ENCODE data around the gene AK1.
"Not testable (repeated sequence)": the region's sequence is repeated elsewhere in the genome, so short reads cannot be mapped to it uniquely, and the experiment has no call there.

AK1 gene

GRCh38 chr9:127845619-127846018 lies 31.9 kb downstream of the AK1 start:
- DNase-seq, result not testable (repeated sequence)

DNA sequence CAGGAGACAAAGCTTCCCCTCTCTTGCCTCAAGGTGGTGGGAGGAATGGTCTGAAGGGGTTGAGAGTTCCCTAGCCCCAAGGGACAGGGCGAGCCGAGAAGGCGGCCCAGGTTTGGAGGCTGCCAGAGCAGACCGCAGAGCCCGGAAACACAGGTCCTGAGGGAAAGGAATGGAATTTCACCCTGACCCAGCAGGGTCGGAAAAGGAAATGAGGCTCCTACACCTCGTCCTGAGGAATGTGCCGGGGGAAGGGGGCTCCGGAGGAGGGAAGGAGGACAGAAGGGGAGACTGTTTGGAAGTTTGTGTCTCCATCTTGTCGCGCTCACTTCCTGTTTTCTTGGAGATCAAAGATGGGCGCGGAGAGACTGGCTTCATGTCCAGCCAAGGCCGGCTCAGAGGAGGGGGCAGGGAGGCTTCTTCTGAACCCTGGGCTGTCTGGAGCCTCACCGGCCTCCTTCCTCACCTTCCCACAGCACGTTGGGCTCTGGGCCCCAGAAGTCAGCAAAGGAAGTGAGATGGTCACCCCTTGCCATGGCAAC lies 32.6 kb downstream of the AK1 start:
- no peak for DNase-seq

DNA sequence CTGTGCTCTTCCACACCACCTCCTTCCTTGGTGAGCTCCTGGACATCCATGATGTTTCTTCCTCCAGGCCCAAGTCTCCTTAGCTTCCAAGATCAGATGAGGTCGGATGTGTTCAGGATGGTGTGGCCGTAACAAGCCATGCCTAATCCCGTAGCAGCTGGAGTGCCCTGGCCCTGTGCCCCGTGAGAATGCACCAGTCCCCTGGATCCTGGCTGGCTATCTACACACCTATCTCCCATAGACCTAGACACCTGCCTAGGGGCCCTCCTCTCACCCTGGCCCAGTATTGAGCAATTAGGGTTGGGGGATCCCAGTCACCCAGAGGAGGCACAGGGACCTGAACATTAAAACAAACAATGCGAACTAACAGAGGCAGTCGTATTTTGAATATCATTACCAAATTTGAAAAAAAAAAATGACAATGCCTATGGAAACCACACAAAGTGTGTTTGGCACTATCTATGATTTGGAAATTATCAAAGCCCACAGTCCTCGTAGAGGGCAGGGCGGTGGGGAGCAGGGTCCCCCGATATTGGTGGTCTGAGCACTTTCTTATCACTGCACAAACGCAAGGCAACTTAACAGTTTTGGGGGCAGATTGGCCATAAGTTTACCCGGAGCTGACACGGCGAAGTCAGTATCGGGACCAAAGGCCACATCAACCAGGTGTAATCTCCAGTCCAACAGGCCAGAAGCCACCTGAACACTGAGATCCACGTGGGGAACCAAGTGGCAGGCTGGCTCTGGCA lies 36.2 kb downstream of the AK1 start:
- no peak for DNase-seq

- no peak for DNase-seq
Observed at GRCh38 chr9:127838375-127839078, 38.9 kb downstream of the AK1 start.

GRCh38 chr9:127837346-127837745 lies 40.1 kb downstream of the AK1 start:
- DNase-seq, result no peak

DNA sequence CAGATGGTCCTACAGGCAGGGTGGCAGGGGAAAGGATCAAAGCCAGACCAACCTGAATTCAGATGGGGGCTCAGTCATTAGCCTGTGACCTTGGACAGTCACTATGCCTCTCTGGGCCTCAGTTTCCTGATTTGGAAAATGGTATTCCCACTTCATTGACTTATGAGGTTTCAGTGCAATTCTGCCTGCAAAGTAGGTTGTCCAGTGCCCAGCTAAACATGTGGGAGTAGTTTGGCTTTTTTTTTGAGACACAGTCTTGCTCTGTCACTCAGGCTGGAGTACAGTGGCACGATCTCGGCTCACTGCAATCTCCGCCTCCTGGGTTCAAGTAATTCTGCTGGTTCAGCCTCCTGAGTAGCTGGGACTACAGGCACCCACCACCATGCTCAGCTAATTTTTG lies 40.9 kb downstream of the AK1 start:
- not testable (repeated sequence) for DNase-seq

- peak; percentile 66 for DNase-seq
Observed at GRCh38 chr9:127835991-127836516, 41.4 kb downstream of the AK1 start.

DNA sequence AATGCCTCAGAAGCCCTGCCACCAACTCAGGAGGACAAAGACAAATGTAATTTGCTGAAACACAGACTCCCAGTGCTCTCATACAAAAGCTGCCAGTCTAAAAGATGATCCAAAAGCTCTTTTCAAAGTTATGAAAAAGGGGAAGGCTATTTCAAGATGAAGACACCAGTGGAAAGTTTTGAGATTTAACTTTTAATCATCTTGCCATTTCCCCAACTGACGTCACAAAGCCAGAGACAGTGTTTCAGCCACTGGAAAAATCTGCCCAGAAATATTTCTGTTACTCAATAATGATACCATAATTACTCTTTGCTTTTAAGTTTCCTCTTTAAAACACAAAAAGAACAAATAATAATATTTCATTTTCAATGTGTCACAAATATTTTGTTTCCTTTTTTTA lies 43.9 kb downstream of the AK1 start:
- DNase-seq, result no peak

GRCh38 chr9:127832248-127832647 lies 45.2 kb downstream of the AK1 start:
- no peak for DNase-seq

GRCh38 chr9:127829205-127829906 lies 48.1 kb downstream of the AK1 start:
- DNase-seq, result no peak

- no peak for DNase-seq
Observed at GRCh38 chr9:127828262-127829031, 49.0 kb downstream of the AK1 start.

- DNase-seq, result no peak
Observed at GRCh38 chr9:127826253-127826913, 51.1 kb downstream of the AK1 start.

- peak; percentile 44 for DNase-seq
Observed at GRCh38 chr9:127825319-127826051, 52.0 kb downstream of the AK1 start.

- DNase-seq, result no peak
Observed at GRCh38 chr9:127822108-127822507, 55.4 kb downstream of the AK1 start.

- DNase-seq, result no peak
Observed at GRCh38 chr9:127818574-127818973, 58.9 kb downstream of the AK1 start.

- DNase-seq, result no peak
Observed at GRCh38 chr9:127817881-127818434, 59.5 kb downstream of the AK1 start.

DNA sequence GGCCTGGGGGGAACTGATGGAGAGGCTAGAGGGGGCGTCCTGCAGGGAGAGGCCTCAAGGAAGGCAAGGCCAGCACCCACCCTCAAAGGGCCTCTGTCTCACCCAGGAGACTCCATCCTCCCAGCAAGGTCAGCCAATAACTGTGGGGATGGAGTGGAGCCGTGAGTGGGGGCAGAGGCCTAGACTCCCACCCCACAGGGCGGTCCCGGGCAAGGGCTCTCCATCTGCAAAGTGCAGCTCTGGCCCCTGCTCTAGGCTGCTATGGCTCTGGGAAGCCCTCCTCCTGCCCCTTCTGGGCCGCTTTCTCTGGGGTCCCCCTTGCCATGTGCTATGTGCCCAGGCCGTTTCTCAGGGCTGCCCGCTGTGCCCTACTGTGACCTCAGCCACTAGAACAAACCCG lies 60.7 kb downstream of the AK1 start:
- no peak for DNase-seq

All from stimulated activated CD8-positive, alpha-beta memory T cell treated with anti-CD3 and anti-CD28 coated beads, Interleukin-4, amount 100 ng/mL, for 48 hours (primary cell).